ENCODE data around the gene EPN3. TPM values are rescaled to one million over a fixed set of nuclear protein-coding genes. Genes with fewer than 3 reads are reported as not detected.

The EPN3 gene
- polyA plus RNA-seq, 1 donor from 2014 or later = not detected

DNA sequence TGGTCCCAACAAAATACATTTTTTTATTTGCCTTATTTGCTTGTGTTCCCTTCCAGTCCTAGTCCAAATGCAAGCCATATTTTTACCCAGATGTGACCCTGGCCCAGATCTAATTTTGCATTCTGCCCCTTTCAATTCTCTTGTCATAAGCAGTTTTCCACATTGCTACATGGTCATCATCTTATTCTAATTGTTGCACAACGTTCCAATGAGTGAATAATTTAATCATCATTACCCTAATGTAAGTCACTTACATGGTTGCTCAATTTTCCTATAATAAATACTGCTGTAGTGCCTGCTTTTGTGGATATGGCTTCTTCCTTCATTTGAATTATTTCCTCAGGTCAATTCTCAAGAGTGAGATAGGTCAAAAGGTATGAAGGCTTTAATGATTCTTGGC is 41.0 kb upstream of the EPN3 start:
- no peaks in the 10 kb centered on the region for H4K20me1 ChIP-seq (ENCODE audit: insufficient read depth)
- no peaks in the 10 kb centered on the region for H3K27me3 ChIP-seq (ENCODE audit: insufficient read depth, low read depth, low read length)
- no peaks in the 10 kb centered on the region for H3K9me3 ChIP-seq (ENCODE audit: low read length)
- no peaks in the 10 kb centered on the region for H3K36me3 ChIP-seq (ENCODE audit: insufficient read depth, low read length)
- no peak overlapping the region for H3K4me2 ChIP-seq (ENCODE audit: low read length)
- no peak overlapping the region for H3K4me3 ChIP-seq (ENCODE audit: low read length)
- no peak overlapping the region for H3K27ac ChIP-seq (ENCODE audit: low read length)
- H3K79me2 ChIP-seq (replicated peaks; ENCODE audit: insufficient read depth, low read length) = no peaks in the 10 kb centered on the region
- no peaks in the 10 kb centered on the region for H3F3A ChIP-seq (ENCODE audit: insufficient read depth, low read length, poor library complexity, severe bottlenecking)
- no peak overlapping the region for H2AFZ ChIP-seq (ENCODE audit: low read depth, low read length)
- H3K9ac ChIP-seq (ENCODE audit: low read length) = no peak overlapping the region
- TF ChIP-seq EZH2 (IDR thresholded peaks at IDR 0.05; ENCODE audit: borderline replicate concordance, insufficient read depth, low read length, poor library complexity, severe bottlenecking) = no peak
- H3K9me2 ChIP-seq (ENCODE audit: insufficient read depth, low read length) = no peaks in the 10 kb centered on the region

DNA sequence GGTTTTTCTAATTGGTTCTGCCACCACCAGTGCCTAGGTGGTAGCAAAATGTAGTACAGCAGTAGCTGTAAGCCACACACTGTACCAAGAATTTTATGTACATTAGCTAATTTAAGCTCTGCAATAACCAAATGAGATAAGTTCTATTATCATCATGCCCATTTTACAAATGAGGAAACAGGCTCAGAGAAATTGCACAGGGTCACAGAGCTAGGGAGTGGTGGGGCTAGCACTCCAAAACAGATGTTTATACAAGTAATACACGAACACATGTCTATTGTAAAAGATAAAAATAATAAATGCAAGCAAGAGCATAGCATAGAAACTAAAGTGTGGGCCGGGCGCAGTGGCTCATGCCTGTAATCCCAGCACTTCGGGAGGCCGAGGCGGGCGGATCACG is 40.3 kb upstream of the EPN3 start:
- no peak overlapping the region for H3K4me3 ChIP-seq (ENCODE audit: low read length)
- no peaks in the 10 kb centered on the region for H3K79me2 ChIP-seq (replicated peaks; ENCODE audit: insufficient read depth, low read length)
- no peak for TF ChIP-seq SMC3 (conservative IDR thresholded peaks at IDR 0.05; ENCODE audit: poor library complexity)
- no peak for TF ChIP-seq CTCF (IDR thresholded peaks at IDR 0.05; ENCODE audit: poor library complexity, severe bottlenecking)
- TF ChIP-seq POLR2AphosphoS5 (IDR thresholded peaks at IDR 0.05) = no peak
- no peaks in the 10 kb centered on the region for H4K20me1 ChIP-seq (ENCODE audit: insufficient read depth)
- no peak overlapping the region for H3K9ac ChIP-seq (ENCODE audit: low read length)
- no peaks in the 10 kb centered on the region for H3K9me2 ChIP-seq (ENCODE audit: insufficient read depth, low read length)
- H3K4me2 ChIP-seq (ENCODE audit: low read length) = no peak overlapping the region
- no peaks in the 10 kb centered on the region for H3K36me3 ChIP-seq (ENCODE audit: insufficient read depth, low read length)
- H3K27me3 ChIP-seq (ENCODE audit: insufficient read depth, low read depth, low read length) = no peaks in the 10 kb centered on the region
- H3F3A ChIP-seq (ENCODE audit: insufficient read depth, low read length, poor library complexity, severe bottlenecking) = no peaks in the 10 kb centered on the region
- H3K27ac ChIP-seq (ENCODE audit: low read length) = no peak overlapping the region
- H2AFZ ChIP-seq (ENCODE audit: low read depth, low read length) = no peak overlapping the region
- no peaks in the 10 kb centered on the region for H3K9me3 ChIP-seq (ENCODE audit: low read length)

DNA sequence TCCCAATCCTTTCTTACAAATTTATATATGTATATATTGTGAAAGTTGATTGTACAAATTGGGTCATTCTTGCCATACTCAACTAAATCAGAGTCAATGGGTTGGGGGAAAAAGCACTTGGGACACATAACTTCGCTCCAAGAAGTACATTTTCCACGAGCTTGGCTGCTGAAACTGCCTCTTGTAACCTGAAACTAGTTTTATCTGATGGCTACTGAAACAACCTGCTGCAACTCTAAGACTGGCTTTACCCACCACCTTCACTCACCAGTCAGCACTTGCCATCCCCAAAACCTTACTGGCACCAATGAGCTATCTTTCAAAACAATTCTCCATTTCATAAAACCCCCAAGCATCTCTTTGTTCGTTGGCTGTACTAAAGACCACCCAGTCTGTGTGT is 38.8 kb upstream of the EPN3 start:
- Histone ChIP-seq H3K9me3 (ENCODE audit: low read length) (no peaks in the 10 kb centered on the region), H4K20me1 (ENCODE audit: insufficient read depth) (no peaks in the 10 kb centered on the region), H3K9me2 (ENCODE audit: insufficient read depth, low read length) (no peaks in the 10 kb centered on the region), H3K79me2 (replicated peaks; ENCODE audit: insufficient read depth, low read length) (no peaks in the 10 kb centered on the region), H3K36me3 (ENCODE audit: insufficient read depth, low read length) (no peaks in the 10 kb centered on the region), H3K27ac (ENCODE audit: low read length) (no peak overlapping the region), H3K4me2 (ENCODE audit: low read length) (no peak overlapping the region), H3K4me3 (ENCODE audit: low read length) (no peak overlapping the region), H2AFZ (ENCODE audit: low read depth, low read length) (no peak overlapping the region), H3K27me3 (ENCODE audit: insufficient read depth, low read depth, low read length) (no peaks in the 10 kb centered on the region), H3F3A (ENCODE audit: insufficient read depth, low read length, poor library complexity, severe bottlenecking) (no peaks in the 10 kb centered on the region), H3K9ac (ENCODE audit: low read length) (no peak overlapping the region)
- no peak for TF ChIP-seq MXI1 (conservative IDR thresholded peaks at IDR 0.05; ENCODE audit: poor library complexity, severe bottlenecking)
- no peak for TF ChIP-seq RAD21 (conservative IDR thresholded peaks at IDR 0.05)
- TF ChIP-seq EZH2 (IDR thresholded peaks at IDR 0.05; ENCODE audit: borderline replicate concordance, insufficient read depth, low read length, poor library complexity, severe bottlenecking) = no peak
- no peak for TF ChIP-seq EP300 (conservative IDR thresholded peaks at IDR 0.05; ENCODE audit: poor library complexity, severe bottlenecking)
- no peak for TF ChIP-seq CTCF (IDR thresholded peaks at IDR 0.05; ENCODE audit: poor library complexity, severe bottlenecking)
- TF ChIP-seq, protein P1, sequence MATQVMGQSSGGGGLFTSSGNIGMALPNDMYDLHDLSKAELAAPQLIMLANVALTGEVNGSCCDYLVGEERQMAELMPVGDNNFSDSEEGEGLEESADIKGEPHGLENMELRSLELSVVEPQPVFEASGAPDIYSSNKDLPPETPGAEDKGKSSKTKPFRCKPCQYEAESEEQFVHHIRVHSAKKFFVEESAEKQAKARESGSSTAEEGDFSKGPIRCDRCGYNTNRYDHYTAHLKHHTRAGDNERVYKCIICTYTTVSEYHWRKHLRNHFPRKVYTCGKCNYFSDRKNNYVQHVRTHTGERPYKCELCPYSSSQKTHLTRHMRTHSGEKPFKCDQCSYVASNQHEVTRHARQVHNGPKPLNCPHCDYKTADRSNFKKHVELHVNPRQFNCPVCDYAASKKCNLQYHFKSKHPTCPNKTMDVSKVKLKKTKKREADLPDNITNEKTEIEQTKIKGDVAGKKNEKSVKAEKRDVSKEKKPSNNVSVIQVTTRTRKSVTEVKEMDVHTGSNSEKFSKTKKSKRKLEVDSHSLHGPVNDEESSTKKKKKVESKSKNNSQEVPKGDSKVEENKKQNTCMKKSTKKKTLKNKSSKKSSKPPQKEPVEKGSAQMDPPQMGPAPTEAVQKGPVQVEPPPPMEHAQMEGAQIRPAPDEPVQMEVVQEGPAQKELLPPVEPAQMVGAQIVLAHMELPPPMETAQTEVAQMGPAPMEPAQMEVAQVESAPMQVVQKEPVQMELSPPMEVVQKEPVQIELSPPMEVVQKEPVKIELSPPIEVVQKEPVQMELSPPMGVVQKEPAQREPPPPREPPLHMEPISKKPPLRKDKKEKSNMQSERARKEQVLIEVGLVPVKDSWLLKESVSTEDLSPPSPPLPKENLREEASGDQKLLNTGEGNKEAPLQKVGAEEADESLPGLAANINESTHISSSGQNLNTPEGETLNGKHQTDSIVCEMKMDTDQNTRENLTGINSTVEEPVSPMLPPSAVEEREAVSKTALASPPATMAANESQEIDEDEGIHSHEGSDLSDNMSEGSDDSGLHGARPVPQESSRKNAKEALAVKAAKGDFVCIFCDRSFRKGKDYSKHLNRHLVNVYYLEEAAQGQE (IDR thresholded peaks at IDR 0.05; ENCODE audit: borderline replicate concordance) = no peak
- TF ChIP-seq TAF1 (IDR thresholded peaks at IDR 0.05; ENCODE audit: low read depth) = no peak
- no peak for TF ChIP-seq SMC3 (conservative IDR thresholded peaks at IDR 0.05; ENCODE audit: poor library complexity)
- TF ChIP-seq POLR2AphosphoS5 (IDR thresholded peaks at IDR 0.05) = no peak
